ENCODE results near the gene ARF6. TPM values are rescaled to one million over a fixed set of nuclear protein-coding genes. Genes with fewer than 3 reads are reported as not detected.
"Not testable (repeated sequence)": the region's sequence is repeated elsewhere in the genome, so short reads cannot be mapped to it uniquely, and the experiment has no call there.

ARF6 gene
- total RNA-seq, 1 donor from 2014 or later, result 24.4 TPM

DNA sequence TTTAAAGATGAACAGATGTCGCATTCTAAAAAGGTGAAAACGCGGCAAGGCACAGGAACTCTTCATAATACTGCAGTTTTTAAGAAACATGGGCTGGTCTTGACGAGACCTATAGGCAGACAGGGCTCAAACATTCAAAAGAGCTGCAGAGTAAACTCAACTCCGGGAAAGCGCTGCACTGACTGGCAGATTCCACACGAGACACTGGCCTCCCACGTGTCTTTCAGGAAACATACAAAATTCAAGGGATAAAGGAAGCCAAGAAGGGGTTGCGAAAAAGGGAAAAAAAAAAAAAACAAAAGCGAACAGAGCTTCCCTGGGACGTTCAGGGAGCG lies 614 bp upstream of the ARF6 start:
- DNase-seq, result no peak
- no peaks in the 10 kb centered on the region for H3K27me3 ChIP-seq (ENCODE audit: low read depth)
- intact Hi-C loops (cut with micrococcal nuclease), result no loop called here
- peak overlapping the region; percentile 100 for H3K27ac ChIP-seq (replicated peaks)
- peaks cover 14% of the 10 kb centered on the region for H3K36me3 ChIP-seq
- TF ChIP-seq, protein P1, sequence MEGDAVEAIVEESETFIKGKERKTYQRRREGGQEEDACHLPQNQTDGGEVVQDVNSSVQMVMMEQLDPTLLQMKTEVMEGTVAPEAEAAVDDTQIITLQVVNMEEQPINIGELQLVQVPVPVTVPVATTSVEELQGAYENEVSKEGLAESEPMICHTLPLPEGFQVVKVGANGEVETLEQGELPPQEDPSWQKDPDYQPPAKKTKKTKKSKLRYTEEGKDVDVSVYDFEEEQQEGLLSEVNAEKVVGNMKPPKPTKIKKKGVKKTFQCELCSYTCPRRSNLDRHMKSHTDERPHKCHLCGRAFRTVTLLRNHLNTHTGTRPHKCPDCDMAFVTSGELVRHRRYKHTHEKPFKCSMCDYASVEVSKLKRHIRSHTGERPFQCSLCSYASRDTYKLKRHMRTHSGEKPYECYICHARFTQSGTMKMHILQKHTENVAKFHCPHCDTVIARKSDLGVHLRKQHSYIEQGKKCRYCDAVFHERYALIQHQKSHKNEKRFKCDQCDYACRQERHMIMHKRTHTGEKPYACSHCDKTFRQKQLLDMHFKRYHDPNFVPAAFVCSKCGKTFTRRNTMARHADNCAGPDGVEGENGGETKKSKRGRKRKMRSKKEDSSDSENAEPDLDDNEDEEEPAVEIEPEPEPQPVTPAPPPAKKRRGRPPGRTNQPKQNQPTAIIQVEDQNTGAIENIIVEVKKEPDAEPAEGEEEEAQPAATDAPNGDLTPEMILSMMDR (IDR thresholded peaks at IDR 0.05; ENCODE audit: borderline replicate concordance), result peak; percentile 3
- H3K4me1 ChIP-seq, result peaks cover 56% of the 10 kb centered on the region
- H3K9me3 ChIP-seq (replicated peaks), result no peaks in the 10 kb centered on the region
- peak overlapping the region; percentile 96 for H3K4me3 ChIP-seq

DNA sequence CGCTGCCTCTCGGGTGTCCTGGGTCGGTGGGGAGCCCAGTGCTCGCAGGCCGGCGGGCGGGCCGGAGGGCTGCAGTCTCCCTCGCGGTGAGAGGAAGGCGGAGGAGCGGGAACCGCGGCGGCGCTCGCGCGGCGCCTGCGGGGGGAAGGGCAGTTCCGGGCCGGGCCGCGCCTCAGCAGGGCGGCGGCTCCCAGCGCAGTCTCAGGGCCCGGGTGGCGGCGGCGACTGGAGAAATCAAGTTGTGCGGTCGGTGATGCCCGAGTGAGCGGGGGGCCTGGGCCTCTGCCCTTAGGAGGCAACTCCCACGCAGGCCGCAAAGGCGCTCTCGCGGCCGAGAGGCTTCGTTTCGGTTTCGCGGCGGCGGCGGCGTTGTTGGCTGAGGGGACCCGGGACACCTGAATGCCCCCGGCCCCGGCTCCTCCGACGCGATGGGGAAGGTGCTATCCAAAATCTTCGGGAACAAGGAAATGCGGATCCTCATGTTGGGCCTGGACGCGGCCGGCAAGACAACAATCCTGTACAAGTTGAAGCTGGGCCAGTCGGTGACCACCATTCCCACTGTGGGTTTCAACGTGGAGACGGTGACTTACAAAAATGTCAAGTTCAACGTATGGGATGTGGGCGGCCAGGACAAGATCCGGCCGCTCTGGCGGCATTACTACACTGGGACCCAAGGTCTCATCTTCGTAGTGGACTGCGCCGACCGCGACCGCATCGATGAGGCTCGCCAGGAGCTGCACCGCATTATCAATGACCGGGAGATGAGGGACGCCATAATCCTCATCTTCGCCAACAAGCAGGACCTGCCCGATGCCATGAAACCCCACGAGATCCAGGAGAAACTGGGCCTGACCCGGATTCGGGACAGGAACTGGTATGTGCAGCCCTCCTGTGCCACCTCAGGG lies 679 bp downstream of the ARF6 start:
- Histone ChIP-seq H3K9me3 (replicated peaks) (no peaks in the 10 kb centered on the region), H3K4me1 (peaks cover 69% of the 10 kb centered on the region), H3K4me3 (peak overlapping the region; percentile 96), H3K36me3 (peaks cover 14% of the 10 kb centered on the region), H3K27me3 (ENCODE audit: low read depth) (no peaks in the 10 kb centered on the region), H3K27ac (replicated peaks) (peak overlapping the region; percentile 100)
- TF ChIP-seq, protein P1 (IDR thresholded peaks at IDR 0.05; ENCODE audit: borderline replicate concordance), result no peak
- DNase-seq, result peak; percentile 52
- intact Hi-C loops (cut with micrococcal nuclease), result no loop called here

DNA sequence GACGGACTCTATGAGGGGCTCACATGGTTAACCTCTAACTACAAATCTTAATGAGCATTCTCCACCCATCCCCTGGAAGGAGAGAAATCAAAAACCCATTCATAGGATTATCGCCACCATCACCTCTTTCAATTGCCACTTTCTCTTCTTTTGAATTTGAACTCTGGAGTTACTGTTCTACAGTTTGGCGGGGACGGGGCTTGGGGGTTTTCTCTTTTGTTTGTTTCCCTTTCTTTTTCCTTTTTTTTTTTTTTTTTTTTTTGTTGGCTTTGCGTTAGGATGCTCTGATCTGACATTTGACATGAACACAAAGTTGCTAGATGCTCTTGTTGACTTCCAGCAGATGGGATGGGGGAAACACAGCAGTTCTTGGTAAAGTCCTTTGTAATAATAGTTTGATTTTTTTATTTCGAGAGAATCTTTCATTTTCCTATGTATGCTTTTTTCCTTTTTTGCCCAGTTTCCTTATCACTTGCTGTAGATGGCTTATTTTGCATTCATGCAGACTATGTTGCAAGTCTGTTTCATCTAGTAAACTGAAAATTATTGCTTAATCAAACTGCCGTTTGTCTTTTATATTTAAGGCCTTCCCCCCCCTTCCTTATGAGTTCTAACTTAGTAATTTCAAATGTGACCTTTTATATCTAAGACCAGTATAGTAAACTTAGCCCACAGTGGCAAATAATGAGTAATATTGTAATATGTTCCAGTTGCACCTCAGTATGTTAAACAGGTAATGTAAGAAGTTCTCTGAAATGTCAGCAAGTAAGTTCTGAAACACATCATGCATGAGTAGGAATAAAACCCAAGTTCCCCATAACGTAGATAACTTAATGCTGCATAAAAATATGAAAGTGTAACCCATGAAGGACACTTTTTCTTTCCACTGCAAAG lies 1.6 kb downstream of the ARF6 start:
- intact Hi-C loops (cut with micrococcal nuclease); DNase-seq: not testable (repeated sequence)
- peaks cover 75% of the 10 kb centered on the region for H3K4me1 ChIP-seq

DNA sequence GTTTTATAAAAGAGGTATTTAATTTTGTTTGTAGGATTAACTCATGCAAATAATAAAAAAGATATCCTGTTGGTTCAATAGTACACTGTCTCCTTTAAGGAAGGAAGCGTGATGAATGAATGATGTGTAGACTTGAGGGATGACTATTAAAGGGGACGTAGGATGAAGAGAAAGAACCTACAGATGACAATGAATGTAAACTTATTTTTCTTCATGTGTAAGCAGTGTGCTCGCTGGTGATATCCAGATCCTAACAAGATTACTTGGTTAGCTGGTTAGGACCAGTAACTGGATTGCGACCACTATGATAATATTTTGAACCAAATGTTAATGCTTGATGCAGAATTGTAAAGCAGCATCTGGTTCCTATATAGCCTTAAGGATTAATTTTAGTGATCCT lies 2.6 kb downstream of the ARF6 start:
- intact Hi-C loops (cut with micrococcal nuclease), result no loop called here
- DNase-seq, result no peak
- Histone ChIP-seq H3K27me3 (ENCODE audit: low read depth) (no peaks in the 10 kb centered on the region), H3K27ac (replicated peaks) (peak overlapping the region; percentile 100), H3K9me3 (replicated peaks) (no peaks in the 10 kb centered on the region), H3K36me3 (peaks cover 14% of the 10 kb centered on the region), H3K4me1 (peaks cover 75% of the 10 kb centered on the region), H3K4me3 (peak overlapping the region; percentile 96)
- TF ChIP-seq, protein P1 (IDR thresholded peaks at IDR 0.05; ENCODE audit: borderline replicate concordance), result no peak

More for the DNA sequence above, 1.6 kb downstream of the ARF6 start:
- H3K36me3 ChIP-seq, result peaks cover 14% of the 10 kb centered on the region
- peak overlapping the region; percentile 96 for H3K4me3 ChIP-seq
- not testable (repeated sequence) for H3K9me3 ChIP-seq (replicated peaks); H3K27me3 ChIP-seq (ENCODE audit: low read depth)
- H3K27ac ChIP-seq (replicated peaks), result peak overlapping the region; percentile 100

DNA sequence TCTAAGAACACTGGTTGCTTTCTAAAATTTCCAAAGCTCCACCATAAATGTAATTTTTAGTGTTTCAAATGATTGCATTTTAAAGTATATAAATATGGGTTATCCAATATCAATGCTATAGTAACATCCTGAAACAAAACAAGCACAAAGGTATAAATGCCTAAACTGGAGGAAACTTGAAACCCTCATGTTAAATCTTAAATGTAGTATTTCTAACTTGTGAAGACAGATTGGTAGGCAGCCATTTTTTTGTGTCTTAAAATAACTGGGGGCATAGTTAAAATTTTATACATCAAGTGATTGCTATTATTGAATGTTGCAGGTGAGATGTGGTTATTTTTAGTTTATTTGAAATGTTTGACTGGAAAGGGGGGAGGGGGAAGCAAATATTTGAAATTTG lies 3.4 kb downstream of the ARF6 start:
- peaks cover 75% of the 10 kb centered on the region for H3K4me1 ChIP-seq
- intact Hi-C loops (cut with micrococcal nuclease), result not testable (repeated sequence)

DNA sequence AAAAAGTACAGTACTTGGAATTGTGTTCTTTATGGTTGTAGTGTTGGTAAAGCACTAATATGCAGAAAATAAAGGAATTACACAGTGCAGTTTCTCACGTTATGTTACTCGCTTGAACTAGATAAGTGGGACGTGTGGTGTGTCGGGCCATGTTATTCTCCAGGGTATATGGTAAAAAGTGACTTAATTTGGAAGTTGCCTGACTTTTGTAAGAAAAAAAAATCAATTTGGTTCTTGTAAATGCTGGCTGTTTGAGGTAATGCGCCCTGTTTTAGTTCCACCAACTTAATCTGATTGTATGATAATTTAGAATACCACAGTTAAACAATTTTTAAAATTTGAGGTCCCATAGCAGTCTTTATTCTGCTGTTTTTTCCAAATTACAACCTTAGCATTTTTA lies 4.1 kb downstream of the ARF6 start:
- H3K27ac ChIP-seq (replicated peaks), result peak overlapping the region; percentile 100
- H3K27me3 ChIP-seq (ENCODE audit: low read depth), result no peaks in the 10 kb centered on the region
- DNase-seq, result no peak
- TF ChIP-seq, protein P1 (IDR thresholded peaks at IDR 0.05; ENCODE audit: borderline replicate concordance), result no peak
- peak overlapping the region; percentile 96 for H3K4me3 ChIP-seq
- no peaks in the 10 kb centered on the region for H3K9me3 ChIP-seq (replicated peaks)
- intact Hi-C loops (cut with micrococcal nuclease), result no loop called here
- H3K36me3 ChIP-seq, result peaks cover 14% of the 10 kb centered on the region
- peaks cover 70% of the 10 kb centered on the region for H3K4me1 ChIP-seq

More for the DNA sequence above, 3.4 kb downstream of the ARF6 start:
- peak overlapping the region; percentile 96 for H3K4me3 ChIP-seq
- peak overlapping the region; percentile 100 for H3K27ac ChIP-seq (replicated peaks)
- not testable (repeated sequence) for H3K27me3 ChIP-seq (ENCODE audit: low read depth); H3K9me3 ChIP-seq (replicated peaks); DNase-seq
- H3K36me3 ChIP-seq, result peaks cover 14% of the 10 kb centered on the region

All from left ventricle myocardium inferior (tissue), 1 donor.